ENCODE measurements around the gene CLEC16A. TPM values are rescaled to one million over a fixed set of nuclear protein-coding genes. Genes with fewer than 3 reads are reported as not detected.

CLEC16A gene
- total and polyA plus RNA-seq, 8 donors, result 8.1 to 17.2 (median 10.7) TPM

DNA sequence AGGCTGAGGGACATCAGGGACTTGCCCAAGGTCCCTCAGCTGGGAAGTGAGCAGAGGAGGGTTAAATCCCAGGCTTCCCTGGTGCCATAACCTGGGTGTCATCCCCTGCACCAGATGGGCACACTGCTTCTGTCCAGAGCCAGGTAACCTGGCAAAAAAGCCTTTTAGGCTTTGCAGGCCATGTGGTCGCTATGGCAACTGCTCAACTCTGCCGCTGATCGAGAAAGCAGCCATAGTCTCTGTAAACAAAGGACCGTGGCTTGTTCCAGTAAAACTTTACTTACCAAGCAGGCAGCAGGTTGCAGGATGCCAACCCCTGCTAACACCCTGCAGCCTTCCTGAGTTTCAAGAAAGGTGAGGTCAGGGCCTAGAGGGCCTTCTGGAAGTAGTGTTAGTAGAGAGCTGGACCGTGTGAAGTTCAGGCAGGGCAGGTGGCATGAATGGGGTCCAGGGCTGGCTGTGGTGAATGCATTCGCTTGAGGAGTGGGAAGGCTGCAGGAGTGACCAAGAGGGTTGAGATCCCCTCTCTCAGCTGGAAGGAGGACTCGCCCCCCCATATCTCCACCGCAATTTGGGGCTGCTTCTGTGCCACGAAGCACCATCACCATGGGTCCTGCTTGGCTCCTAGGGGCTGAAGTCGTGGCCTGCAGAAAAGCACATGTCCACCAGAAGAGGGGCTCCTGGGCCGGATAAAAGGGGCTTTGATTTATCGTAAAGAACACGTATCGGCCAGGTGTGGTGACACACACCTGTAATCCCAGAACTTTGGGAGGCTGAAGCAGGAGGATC lies 220.3 kb downstream of the CLEC16A start:
- H3K27ac ChIP-seq, result no peak overlapping the region
- DNase-seq, result peak in 1 of 6 donors; percentile 16
- H3K27me3 ChIP-seq, result no peaks in the 10 kb centered on the region
- H3K36me3 ChIP-seq, result peaks cover 0 to 6% (median 0%) of the 10 kb centered on the region in 3 donors
- H3K4me3 ChIP-seq, result no peak overlapping the region
- FAIRE-seq, result no peak
- WGBS, 2 donors, result 81 to 86% methylated on average over 14 of the region's 14 CpGs
- TF ChIP-seq CTCF (IDR thresholded peaks at IDR 0.05), result no peak
- intact Hi-C loops (cut with DNase I), result no loop called here
- H3K9me3 ChIP-seq, result no peaks in the 10 kb centered on the region
- no peaks in the 10 kb centered on the region for H3K4me1 ChIP-seq
- ATAC-seq, result peak in 3 of 4 donors; percentile 33 to 76 (median 71)

DNA sequence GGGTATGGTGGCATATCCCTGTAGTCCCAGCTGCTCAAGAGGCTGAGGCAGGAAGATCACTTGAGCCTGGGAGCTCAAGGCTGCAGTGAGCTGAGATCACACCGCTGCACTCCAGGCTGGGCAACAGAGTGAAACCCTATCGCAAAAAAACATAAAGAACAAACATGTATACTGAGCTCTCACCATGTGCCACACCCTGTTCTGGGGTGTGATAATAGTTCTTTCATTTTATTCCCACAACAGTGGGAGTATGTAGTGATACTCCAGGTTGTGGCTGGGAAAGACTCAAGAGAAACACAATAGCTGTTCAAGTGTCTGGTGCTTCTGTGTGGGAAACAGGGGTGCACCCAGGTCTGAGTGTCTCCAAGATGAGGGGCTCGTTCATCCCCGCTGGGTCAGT lies 221.0 kb downstream of the CLEC16A start:
- Histone ChIP-seq H3K27me3 (no peaks in the 10 kb centered on the region), H3K9me3 (no peaks in the 10 kb centered on the region), H3K4me1 (no peaks in the 10 kb centered on the region), H3K36me3 (peaks cover 0 to 6% (median 0%) of the 10 kb centered on the region in 3 donors), H3K27ac (no peak overlapping the region), H3K4me3 (no peak overlapping the region)
- 92 to 97% methylated on average over 4 of the region's 4 CpGs for WGBS, 2 donors
- TF ChIP-seq CTCF (IDR thresholded peaks at IDR 0.05), result no peak
- intact Hi-C loops (cut with DNase I), result no loop called here
- FAIRE-seq, result no peak
- no peak for DNase-seq
- ATAC-seq, result no peak

DNA sequence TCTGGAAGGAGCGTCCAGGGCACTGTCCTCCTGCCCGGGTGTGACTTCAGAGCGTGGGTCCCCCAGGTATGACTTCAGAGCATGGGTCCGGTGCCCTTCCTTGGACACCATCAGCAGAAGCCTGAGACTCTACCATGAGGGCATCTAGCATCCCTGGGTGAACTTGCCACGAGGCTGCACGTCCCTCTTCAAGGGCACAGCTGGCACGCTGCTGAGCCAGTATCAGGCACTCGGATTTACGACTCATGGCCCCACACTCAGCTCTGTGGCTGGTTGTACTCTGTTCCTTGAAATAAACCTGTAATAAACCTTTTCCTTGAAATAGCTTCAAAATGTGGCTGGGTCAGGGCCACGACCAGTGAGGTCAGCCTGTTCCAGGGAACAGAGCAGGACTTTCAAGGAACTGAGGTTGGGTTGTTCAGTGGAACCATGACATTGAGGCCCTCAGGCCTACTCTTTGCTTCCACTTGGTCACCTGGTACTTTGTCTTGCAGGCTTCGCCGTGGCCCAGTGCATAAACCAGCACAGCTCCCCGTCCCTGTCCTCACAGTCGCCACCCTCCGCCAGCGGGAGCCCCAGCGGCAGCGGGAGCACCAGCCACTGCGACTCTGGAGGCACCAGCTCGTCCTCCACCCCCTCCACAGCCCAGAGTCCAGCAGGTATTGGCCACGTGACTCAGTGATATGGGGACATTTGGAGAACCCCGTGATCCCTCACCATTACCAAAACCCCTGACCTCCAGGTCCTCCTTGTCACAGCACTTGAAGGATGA lies 221.7 kb downstream of the CLEC16A start:
- ATAC-seq, result no peak
- FAIRE-seq, result no peak
- no peaks in the 10 kb centered on the region for H3K27me3 ChIP-seq
- WGBS, 2 donors, result 92 to 95% methylated on average over 22 of the region's 22 CpGs
- DNase-seq, result no peak
- intact Hi-C loops (cut with DNase I), result no loop called here
- TF ChIP-seq CTCF (IDR thresholded peaks at IDR 0.05), result no peak
- no peak overlapping the region for H3K4me3 ChIP-seq
- no peaks in the 10 kb centered on the region for H3K4me1 ChIP-seq
- peaks cover 0 to 6% (median 0%) of the 10 kb centered on the region in 3 donors for H3K36me3 ChIP-seq
- H3K27ac ChIP-seq, result no peak overlapping the region
- no peaks in the 10 kb centered on the region for H3K9me3 ChIP-seq

DNA sequence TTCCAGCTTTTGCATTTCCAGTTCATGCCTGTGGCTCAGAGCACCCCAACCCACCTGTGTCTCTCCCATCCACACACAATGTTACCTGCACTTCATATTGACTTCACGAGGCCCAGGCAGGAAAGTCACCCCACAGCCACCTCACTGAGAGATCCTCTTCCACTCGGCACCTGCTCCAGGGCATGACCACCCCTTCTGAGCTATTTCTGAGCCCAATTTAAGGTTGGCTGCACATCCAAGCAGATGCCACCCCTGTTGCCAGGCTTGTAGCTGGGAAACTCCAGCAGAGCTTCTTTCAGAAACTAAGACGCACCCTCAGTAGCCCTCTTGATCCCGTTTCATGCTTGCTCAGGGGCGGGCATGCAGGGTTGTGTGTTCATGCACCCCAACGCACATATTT lies 223.2 kb downstream of the CLEC16A start:
- peaks cover 0 to 6% (median 0%) of the 10 kb centered on the region in 3 donors for H3K36me3 ChIP-seq
- ATAC-seq (no peak), DNase-seq (no peak), FAIRE-seq (no peak)
- no peaks in the 10 kb centered on the region for H3K9me3 ChIP-seq
- 92 to 93% methylated on average over 6 of the region's 6 CpGs for WGBS, 2 donors
- intact Hi-C loops (cut with DNase I), result no loop called here
- TF ChIP-seq CTCF (IDR thresholded peaks at IDR 0.05), result no peak
- no peaks in the 10 kb centered on the region for H3K27me3 ChIP-seq
- no peak overlapping the region for H3K4me3 ChIP-seq
- H3K4me1 ChIP-seq, result no peaks in the 10 kb centered on the region
- no peak overlapping the region for H3K27ac ChIP-seq
